Measurements from ENCODE around the gene TBCK.

TBCK gene

GRCh38 chr4:106038908-106039307 lies 277.1 kb downstream of the TBCK start:
- Mint-ChIP-seq H3K4me1 (no peaks in the 10 kb centered on the region), H3K4me3 (no peak overlapping the region), H3K9me3 (no peaks in the 10 kb centered on the region), H3K27ac (no peak overlapping the region), H3K27me3 (peaks cover 6% of the 10 kb centered on the region)
- DNase-seq (no peak), ATAC-seq (no peak)

DNA sequence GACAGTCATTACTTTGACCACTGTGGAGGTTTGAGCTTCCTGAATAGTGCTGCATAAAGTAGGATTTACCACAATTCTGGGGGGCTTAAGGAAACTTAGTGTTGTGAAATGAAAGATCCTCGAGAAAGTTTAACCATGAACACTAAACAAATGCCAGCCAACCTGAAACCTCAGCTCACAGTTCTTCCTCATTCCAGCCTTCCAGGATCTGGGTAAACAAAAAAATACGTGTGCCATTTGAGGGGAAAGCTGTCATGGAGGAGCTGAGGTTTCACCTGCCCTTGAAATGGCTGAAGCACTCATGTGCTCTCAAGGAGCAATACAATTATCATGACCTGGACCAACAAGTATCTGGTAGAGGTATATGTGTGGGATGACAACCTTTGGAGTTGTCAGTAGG lies 278.0 kb downstream of the TBCK start:
- no peak for ATAC-seq
- H3K27me3 Mint-ChIP-seq, result peaks cover 6% of the 10 kb centered on the region
- no peaks in the 10 kb centered on the region for H3K9me3 Mint-ChIP-seq

GRCh38 chr4:106036848-106037247 lies 279.2 kb downstream of the TBCK start:
- DNase-seq (no peak), ATAC-seq (no peak)
- no peak overlapping the region for H3K4me3 Mint-ChIP-seq
- peaks cover 6% of the 10 kb centered on the region for H3K27me3 Mint-ChIP-seq
- H3K9me3 Mint-ChIP-seq, result peaks cover 4 to 9% of the 10 kb centered on the region in 2 donors
- no peak overlapping the region for H3K27ac Mint-ChIP-seq
- H3K4me1 Mint-ChIP-seq, result no peaks in the 10 kb centered on the region

More for the DNA sequence above, 278.0 kb downstream of the TBCK start:
- no peak overlapping the region for H3K27ac Mint-ChIP-seq
- no peak for DNase-seq
- H3K4me3 Mint-ChIP-seq, result no peak overlapping the region
- H3K4me1 Mint-ChIP-seq, result no peaks in the 10 kb centered on the region

DNA sequence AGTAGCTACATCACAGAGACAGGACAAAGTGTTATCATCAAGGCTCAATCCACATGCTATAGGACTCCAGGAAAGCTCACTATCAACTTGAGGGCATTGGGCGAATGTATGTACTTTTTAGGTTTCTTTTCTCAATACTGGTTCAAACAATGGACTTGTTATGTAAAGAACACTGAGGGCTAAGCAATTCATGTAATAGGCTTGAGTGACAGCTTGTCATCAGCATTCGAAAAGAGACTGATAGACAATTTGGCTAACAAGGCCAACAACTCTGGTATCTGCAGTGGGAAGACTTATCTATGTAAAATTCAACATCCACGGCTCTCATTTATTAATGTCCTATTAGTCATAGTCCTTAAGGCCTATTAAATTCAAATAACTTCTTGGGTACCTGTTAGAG lies 279.7 kb downstream of the TBCK start:
- no peak overlapping the region for H3K4me3 Mint-ChIP-seq
- H3K27ac Mint-ChIP-seq, result no peak overlapping the region
- H3K27me3 Mint-ChIP-seq, result peaks cover 6% of the 10 kb centered on the region
- no peak for DNase-seq
- no peaks in the 10 kb centered on the region for H3K4me1 Mint-ChIP-seq
- peaks cover 9 to 14% of the 10 kb centered on the region in 2 donors for H3K9me3 Mint-ChIP-seq
- no peak for ATAC-seq

DNA sequence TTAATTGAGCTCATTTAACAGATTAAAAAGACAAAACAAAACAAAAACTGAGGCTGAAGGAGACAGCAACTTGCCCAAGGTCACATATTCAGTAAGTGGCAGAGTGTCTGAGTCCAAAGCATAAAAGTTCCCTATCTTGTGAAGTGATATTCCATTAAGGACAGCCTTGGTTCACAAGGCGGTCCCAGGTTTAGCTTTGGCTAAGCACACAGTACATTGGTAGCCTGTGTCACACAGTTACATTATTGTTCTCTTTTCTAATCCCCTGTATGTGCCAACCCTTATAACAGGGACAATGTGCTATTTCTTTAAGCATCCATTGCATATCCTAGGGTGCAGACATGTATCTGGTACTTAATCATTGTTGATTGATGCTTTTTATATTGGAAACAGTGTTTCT lies 280.8 kb downstream of the TBCK start:
- H3K27me3 Mint-ChIP-seq, result peaks cover 6% of the 10 kb centered on the region

DNA sequence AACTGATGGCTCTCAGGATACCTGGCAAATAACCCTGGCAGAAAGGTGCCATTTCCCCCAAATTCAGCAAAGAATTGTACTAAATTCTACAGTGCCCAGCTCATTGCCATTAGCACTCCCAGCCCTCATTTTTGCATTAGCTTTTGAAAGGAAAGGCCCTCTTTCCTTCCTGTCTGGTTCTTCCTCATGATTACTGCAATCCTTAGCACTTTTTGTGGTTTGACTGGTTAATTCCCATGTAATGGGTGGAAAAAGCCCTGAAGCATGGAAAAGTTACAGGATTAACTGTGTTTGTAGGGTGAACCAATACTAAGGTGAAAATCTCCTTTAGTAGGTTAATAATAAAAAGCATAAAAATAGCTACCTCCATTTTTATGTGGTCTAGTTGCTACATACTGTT lies 281.3 kb downstream of the TBCK start:
- Mint-ChIP-seq H3K4me1 (no peaks in the 10 kb centered on the region), H3K27me3 (peaks cover 6% of the 10 kb centered on the region), H3K9me3 (peaks cover 16 to 30% of the 10 kb centered on the region in 2 donors), H3K27ac (no peak overlapping the region), H3K4me3 (no peak overlapping the region)
- DNase-seq (no peak), ATAC-seq (no peak)

More for the DNA sequence above, 280.8 kb downstream of the TBCK start:
- no peak for DNase-seq
- no peak for ATAC-seq
- Mint-ChIP-seq H3K4me1 (no peaks in the 10 kb centered on the region), H3K9me3 (peaks cover 11 to 26% of the 10 kb centered on the region in 2 donors), H3K27ac (no peak overlapping the region), H3K4me3 (no peak overlapping the region)

- Mint-ChIP-seq H3K4me1 (no peaks in the 10 kb centered on the region), H3K4me3 (no peak overlapping the region), H3K27me3 (peaks cover 6% of the 10 kb centered on the region), H3K9me3 (peaks cover 21 to 35% of the 10 kb centered on the region in 2 donors), H3K27ac (no peak overlapping the region)
- DNase-seq, result no peak
- no peak for ATAC-seq
Measured at GRCh38 chr4:106034220-106034619, 281.8 kb downstream of the TBCK start.

DNA sequence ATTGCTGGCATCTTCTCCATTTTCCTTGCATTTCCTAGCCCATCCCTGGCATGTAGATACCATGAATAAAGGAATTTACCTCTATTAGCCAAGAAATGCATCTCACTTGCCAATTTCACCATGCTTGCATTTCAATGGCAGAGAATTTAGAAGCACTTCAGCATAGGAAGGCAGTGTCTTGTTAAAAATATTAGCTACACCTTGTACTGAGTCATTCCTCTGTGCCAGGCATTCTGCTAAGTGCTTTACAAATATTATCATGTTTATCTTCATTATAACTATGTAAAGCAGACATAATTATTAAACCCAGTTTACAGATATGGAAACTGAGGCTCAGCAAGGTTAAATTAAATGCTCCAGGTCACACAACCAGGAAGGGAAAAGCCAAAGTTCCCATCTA lies 282.5 kb downstream of the TBCK start:
- no peak overlapping the region for H3K27ac Mint-ChIP-seq
- DNase-seq (no peak), ATAC-seq (no peak)
- H3K27me3 Mint-ChIP-seq, result peaks cover 6% of the 10 kb centered on the region
- H3K4me3 Mint-ChIP-seq, result no peak overlapping the region
- peaks cover 21 to 37% of the 10 kb centered on the region in 2 donors for H3K9me3 Mint-ChIP-seq
- H3K4me1 Mint-ChIP-seq, result no peaks in the 10 kb centered on the region

GRCh38 chr4:106032851-106033286 lies 283.1 kb downstream of the TBCK start:
- no peak for ATAC-seq
- no peak for DNase-seq
- no peak overlapping the region for H3K4me3 Mint-ChIP-seq
- H3K27ac Mint-ChIP-seq, result no peak overlapping the region
- peaks cover 6% of the 10 kb centered on the region for H3K27me3 Mint-ChIP-seq
- H3K4me1 Mint-ChIP-seq, result no peaks in the 10 kb centered on the region
- H3K9me3 Mint-ChIP-seq, result peaks cover 25 to 42% of the 10 kb centered on the region in 2 donors

GRCh38 chr4:106022454-106022853 lies 293.6 kb downstream of the TBCK start:
- Mint-ChIP-seq H3K9me3 (peaks cover 3 to 4% of the 10 kb centered on the region in 2 donors), H3K4me3 (no peak overlapping the region), H3K4me1 (no peaks in the 10 kb centered on the region), H3K27me3 (no peaks in the 10 kb centered on the region), H3K27ac (no peak overlapping the region)
- ATAC-seq (no peak), DNase-seq (no peak)

DNA sequence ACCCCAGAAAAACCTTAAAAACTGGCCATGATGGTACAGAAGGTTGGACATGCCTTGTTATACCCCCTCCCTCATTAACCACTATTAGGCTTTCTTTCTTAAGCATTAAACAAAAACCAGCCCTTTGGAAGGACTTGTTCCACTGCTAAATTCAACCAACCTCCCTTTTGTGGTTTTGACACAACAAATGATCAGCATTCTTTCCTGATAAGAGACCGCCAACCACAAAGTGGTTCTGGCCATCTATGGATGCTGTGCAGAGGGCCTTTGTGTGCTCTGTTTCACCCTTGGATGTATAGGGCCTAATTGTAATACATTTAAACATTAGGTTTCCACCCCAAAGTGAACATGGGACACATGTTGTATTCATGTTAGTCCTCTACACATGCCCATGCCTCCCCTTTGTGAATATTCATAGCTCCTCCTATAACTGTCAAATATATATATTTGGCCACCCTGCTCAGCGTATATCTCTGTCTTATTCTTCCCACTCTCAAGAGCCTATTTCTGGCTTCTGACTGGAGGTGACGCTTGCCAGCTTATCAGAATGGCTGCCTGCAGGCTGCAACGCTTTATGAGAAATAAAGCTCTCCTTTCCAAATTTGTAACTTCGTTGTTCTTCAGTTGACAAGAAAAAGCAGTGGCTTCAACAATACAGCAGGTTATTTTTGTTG lies 294.1 kb downstream of the TBCK start:
- no peaks in the 10 kb centered on the region for H3K9me3 Mint-ChIP-seq
- H3K27me3 Mint-ChIP-seq, result no peaks in the 10 kb centered on the region
- no peak for ATAC-seq
- no peak overlapping the region for H3K4me3 Mint-ChIP-seq
- no peak for DNase-seq
- no peaks in the 10 kb centered on the region for H3K4me1 Mint-ChIP-seq
- H3K27ac Mint-ChIP-seq, result no peak overlapping the region

DNA sequence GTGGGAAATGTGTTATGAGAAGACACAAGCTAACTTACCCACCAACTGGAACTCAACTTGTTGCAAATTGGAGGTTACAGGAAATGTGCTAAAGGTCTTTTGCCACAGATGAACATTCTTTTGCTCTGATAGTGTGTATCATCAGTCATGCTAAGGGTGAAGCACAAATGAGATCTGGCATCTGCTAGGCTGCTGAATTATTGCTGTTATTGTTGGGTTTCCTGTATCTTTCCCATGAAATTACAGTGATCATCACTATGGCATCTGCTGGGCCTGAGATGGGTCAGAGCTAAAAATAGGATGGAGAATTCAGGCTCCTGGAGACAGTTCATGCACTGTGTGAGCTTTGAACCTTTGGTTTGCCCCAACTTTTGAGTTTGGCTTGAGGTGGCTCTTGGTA lies 296.2 kb downstream of the TBCK start:
- H3K9me3 Mint-ChIP-seq, result peaks cover 7% of the 10 kb centered on the region in 2 donors
- H3K27ac Mint-ChIP-seq, result no peak overlapping the region
- ATAC-seq (no peak), DNase-seq (no peak)
- H3K27me3 Mint-ChIP-seq, result no peaks in the 10 kb centered on the region
- no peak overlapping the region for H3K4me3 Mint-ChIP-seq
- no peaks in the 10 kb centered on the region for H3K4me1 Mint-ChIP-seq

- Mint-ChIP-seq H3K27ac (no peak overlapping the region), H3K4me3 (no peak overlapping the region), H3K9me3 (peaks cover 15 to 19% of the 10 kb centered on the region in 2 donors), H3K27me3 (no peaks in the 10 kb centered on the region), H3K4me1 (no peaks in the 10 kb centered on the region)
- ATAC-seq (no peak), DNase-seq (no peak)
Measured at GRCh38 chr4:106017975-106018374, 298.0 kb downstream of the TBCK start.

GRCh38 chr4:106011387-106011786 lies 304.6 kb downstream of the TBCK start:
- ATAC-seq (no peak), DNase-seq (no peak)
- H3K4me1 Mint-ChIP-seq, result no peaks in the 10 kb centered on the region
- H3K27me3 Mint-ChIP-seq, result no peaks in the 10 kb centered on the region
- peaks cover 35 to 36% of the 10 kb centered on the region in 2 donors for H3K9me3 Mint-ChIP-seq
- no peak overlapping the region for H3K4me3 Mint-ChIP-seq
- H3K27ac Mint-ChIP-seq, result no peak overlapping the region

DNA sequence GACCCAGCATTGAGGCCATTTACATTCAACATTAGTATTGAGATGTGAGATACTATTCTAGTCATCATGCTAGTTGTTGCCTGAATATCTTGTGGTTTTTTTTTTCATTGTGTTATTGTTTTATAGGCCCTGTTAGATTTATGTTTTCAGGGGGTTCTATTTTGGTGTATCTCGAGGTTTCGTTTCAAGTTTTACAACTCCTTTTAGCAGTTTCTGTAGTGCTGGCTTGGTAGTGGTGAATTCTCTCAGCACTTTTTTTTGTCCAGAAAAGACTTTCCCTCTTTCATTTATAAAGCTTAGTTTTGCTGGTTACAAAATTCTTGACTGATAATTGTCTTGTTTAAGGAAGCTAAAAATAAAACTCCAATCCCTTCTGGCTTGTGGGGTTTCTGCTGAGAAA lies 305.2 kb downstream of the TBCK start:
- H3K4me3 Mint-ChIP-seq, result no peak overlapping the region
- ATAC-seq, result no peak
- H3K9me3 Mint-ChIP-seq, result peaks cover 35 to 36% of the 10 kb centered on the region in 2 donors
- no peak for DNase-seq
- no peak overlapping the region for H3K27ac Mint-ChIP-seq
- no peaks in the 10 kb centered on the region for H3K27me3 Mint-ChIP-seq
- no peaks in the 10 kb centered on the region for H3K4me1 Mint-ChIP-seq

- Mint-ChIP-seq H3K27me3 (no peaks in the 10 kb centered on the region), H3K4me3 (no peak overlapping the region), H3K4me1 (no peaks in the 10 kb centered on the region), H3K27ac (no peak overlapping the region), H3K9me3 (peaks cover 0 to under 1% of the 10 kb centered on the region in 2 donors)
- ATAC-seq (no peak), DNase-seq (no peak)
Measured at GRCh38 chr4:106002994-106003393, 313.0 kb downstream of the TBCK start.

Measured in stimulated activated naive CD8-positive, alpha-beta T cell treated with anti-CD3 and anti-CD28 coated beads, Interleukin-15, amount 100 ng/mL, for 72 hours (primary cell).